HG03060 (cell line): Measurements from ENCODE around the gene FKBP14.
"Not testable (repeated sequence)": the region's sequence is repeated elsewhere in the genome, so short reads cannot be mapped to it uniquely, and the experiment has no call there.

ENCODE experiments used
- ATAC-seq: cut with Tn5 transposase; IDR thresholded peaks from one replicate; pipeline ENCODE4 v1.9.1; 2021; ENCODE audit warnings: low read depth, moderate number of reproducible peaks; ENCODE audit not compliant: unreplicated experiment

FKBP14 gene

DNA sequence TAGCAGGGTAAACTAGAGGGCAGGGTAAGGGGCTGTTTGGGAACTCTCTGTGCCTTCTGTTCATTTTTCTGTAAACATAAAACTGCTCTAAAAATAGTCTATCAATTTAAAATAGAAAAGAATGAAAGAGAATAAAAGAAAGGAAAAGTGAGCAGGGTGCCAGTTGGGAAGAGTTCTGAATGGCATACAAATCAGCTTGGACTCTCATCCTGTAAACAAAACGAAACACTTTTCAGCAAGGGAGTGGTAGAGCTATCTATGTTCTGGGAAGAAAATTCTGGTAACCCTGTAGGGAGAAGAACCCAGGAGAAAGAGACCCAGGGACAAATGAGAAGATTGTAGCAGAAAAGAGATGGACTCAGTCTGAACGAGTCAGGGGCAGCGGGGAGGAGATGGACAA lies 61.5 kb downstream of the FKBP14 start:
- no peak for ATAC-seq

DNA sequence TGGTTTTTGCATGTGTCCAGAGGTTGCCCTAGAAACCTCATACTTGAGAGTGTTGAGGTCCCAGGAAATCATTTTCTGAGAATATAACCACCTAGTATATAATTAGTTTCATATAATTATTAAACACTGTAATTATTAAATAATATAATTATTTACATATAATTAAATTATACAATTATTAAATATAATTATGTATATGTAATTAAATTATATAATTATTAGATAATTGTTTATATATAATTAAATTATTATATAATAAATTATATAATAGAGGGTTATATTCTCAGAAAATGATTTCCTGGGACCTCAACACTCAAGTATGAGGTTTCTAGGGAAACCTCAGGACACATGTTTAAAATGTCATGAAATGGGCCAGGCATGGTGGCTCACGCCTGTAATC lies 64.5 kb downstream of the FKBP14 start:
- no peak for ATAC-seq

DNA sequence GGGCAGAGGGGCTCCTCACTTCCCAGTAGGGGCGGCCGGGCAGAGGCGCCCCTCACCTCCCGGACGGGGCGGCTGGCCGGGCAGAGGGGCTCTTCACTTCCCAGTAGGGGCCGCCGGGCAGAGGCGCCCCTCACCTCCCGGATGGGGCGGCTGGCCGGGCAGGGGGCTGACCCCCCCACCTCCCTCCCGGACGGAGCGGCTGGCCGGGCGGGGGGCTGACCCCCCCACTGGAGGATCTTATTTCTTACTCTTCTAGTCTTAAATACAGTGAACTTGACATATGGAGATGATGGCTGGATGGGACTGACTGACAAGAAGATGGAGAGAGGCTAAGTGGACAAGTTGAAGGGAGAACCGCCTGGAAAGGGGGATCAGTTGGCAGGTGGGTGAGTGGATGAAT lies 64.9 kb downstream of the FKBP14 start:
- not testable (repeated sequence) for ATAC-seq
